ENCODE results near the gene RCAN1.
"Not testable (repeated sequence)": the region's sequence is repeated elsewhere in the genome, so short reads cannot be mapped to it uniquely, and the experiment has no call there.

Gene RCAN1

GRCh38 chr21:34467333-34467732 is 147.6 kb downstream of the RCAN1 start:
- not testable (repeated sequence) for DNase-seq, H3K27me3 Mint-ChIP-seq, H3K27ac Mint-ChIP-seq, H3K9me3 Mint-ChIP-seq, ATAC-seq, H3K4me3 Mint-ChIP-seq, H3K4me1 Mint-ChIP-seq

Data from stimulated activated naive CD8-positive, alpha-beta T cell treated with anti-CD3 and anti-CD28 coated beads, Interleukin-15, amount 100 ng/mL, for 72 hours (primary cell).